ENCODE data around the gene ITGA3.

Gene ITGA3

DNA sequence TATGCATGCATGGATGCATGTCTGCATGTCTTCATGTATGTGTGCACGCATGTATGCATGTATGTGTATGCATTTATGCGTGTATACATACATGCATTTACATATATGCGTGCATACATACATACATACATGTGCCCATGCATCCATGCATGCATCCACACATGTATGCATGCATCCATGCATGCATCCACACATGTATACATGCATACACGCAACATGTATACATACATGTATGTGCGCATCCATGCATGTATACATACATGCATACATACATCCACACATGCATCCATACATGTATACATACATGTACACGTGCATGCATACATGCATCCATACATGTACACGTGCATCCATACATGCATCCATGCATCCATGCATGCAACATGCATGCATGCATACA, 31.1 kb upstream of the ITGA3 start:
- Histone ChIP-seq H3K27me3 (ENCODE audit: control insufficient read depth, insufficient read depth, low read length) (no peaks in the 10 kb centered on the region), H3K36me3 (ENCODE audit: control insufficient read depth, insufficient read depth, low read length) (no peaks in the 10 kb centered on the region), H3K9ac (ENCODE audit: low read depth, low read length) (no peak overlapping the region), H3K9me3 (ENCODE audit: control insufficient read depth, insufficient read depth, low read length) (peaks cover 9% of the 10 kb centered on the region), H3K4me1 (ENCODE audit: control insufficient read depth, insufficient read depth, low read length) (peaks cover 15% of the 10 kb centered on the region), H3K27ac (ENCODE audit: low read depth, low read length) (no peak overlapping the region), H3K4me3 (ENCODE audit: low read depth, low read length) (no peak overlapping the region)

GRCh38 chr17:50026046-50026675, 29.7 kb upstream of the ITGA3 start:
- Histone ChIP-seq H3K27ac (ENCODE audit: low read depth, low read length) (no peak overlapping the region), H3K27me3 (ENCODE audit: control insufficient read depth, insufficient read depth, low read length) (no peaks in the 10 kb centered on the region), H3K4me3 (ENCODE audit: low read depth, low read length) (no peak overlapping the region), H3K9ac (ENCODE audit: low read depth, low read length) (no peak overlapping the region), H3K4me1 (ENCODE audit: control insufficient read depth, insufficient read depth, low read length) (peaks cover 15% of the 10 kb centered on the region), H3K9me3 (ENCODE audit: control insufficient read depth, insufficient read depth, low read length) (peaks cover 9% of the 10 kb centered on the region), H3K36me3 (ENCODE audit: control insufficient read depth, insufficient read depth, low read length) (no peaks in the 10 kb centered on the region)

GRCh38 chr17:50026837-50027171, 29.1 kb upstream of the ITGA3 start:
- H3K9ac ChIP-seq (ENCODE audit: low read depth, low read length) = no peak overlapping the region
- H3K27ac ChIP-seq (ENCODE audit: low read depth, low read length) = no peak overlapping the region

DNA sequence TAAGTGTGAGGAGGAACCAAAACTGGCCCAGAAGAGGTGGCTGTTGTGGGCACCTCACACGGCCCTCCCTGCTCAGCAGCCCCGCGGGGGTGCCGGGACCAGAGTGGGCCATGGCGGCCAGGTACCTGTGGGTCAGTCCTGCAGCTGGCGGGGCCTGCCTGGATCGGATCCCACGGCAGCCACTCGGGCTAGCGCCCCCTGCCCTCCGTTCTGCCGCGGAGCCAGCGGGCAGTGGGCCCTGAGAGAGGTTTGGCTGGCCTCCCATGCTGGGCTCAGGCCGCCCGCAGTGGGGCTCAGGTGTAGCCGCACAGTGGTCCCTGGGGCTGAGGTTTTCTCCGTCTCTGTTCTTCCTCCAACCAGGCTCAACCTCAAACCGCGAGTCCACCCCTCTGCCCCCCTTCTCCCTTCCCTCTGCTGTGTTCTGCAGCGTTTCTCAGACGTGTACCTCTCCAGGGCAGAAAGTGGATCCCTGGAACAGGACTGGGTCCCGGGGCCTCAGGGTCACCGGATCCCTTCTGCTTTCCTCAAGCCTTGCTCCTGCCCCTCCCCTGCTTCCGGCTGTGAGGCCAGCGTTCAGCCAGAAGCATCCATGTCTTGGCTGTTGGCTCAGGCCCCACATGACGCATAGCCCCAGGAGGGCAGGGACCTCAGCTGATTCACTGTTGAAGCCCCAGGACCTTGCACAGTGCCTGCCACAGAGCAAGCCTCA, 28.6 kb upstream of the ITGA3 start:
- Histone ChIP-seq H3K36me3 (ENCODE audit: control insufficient read depth, insufficient read depth, low read length) (no peaks in the 10 kb centered on the region), H3K9ac (ENCODE audit: low read depth, low read length) (no peak overlapping the region), H3K27me3 (ENCODE audit: control insufficient read depth, insufficient read depth, low read length) (no peaks in the 10 kb centered on the region), H3K4me3 (ENCODE audit: low read depth, low read length) (no peak overlapping the region), H3K4me1 (ENCODE audit: control insufficient read depth, insufficient read depth, low read length) (peaks cover 15% of the 10 kb centered on the region), H3K27ac (ENCODE audit: low read depth, low read length) (no peak overlapping the region), H3K9me3 (ENCODE audit: control insufficient read depth, insufficient read depth, low read length) (peaks cover 9% of the 10 kb centered on the region)

More at GRCh38 chr17:50026837-50027171, 29.1 kb upstream of the ITGA3 start:
- Histone ChIP-seq H3K4me1 (ENCODE audit: control insufficient read depth, insufficient read depth, low read length) (peaks cover 15% of the 10 kb centered on the region), H3K9me3 (ENCODE audit: control insufficient read depth, insufficient read depth, low read length) (peaks cover 9% of the 10 kb centered on the region), H3K4me3 (ENCODE audit: low read depth, low read length) (no peak overlapping the region), H3K27me3 (ENCODE audit: control insufficient read depth, insufficient read depth, low read length) (no peaks in the 10 kb centered on the region), H3K36me3 (ENCODE audit: control insufficient read depth, insufficient read depth, low read length) (no peaks in the 10 kb centered on the region)

- H3K4me3 ChIP-seq (ENCODE audit: low read depth, low read length) = no peak overlapping the region
Measured at GRCh38 chr17:50027881-50028735, 27.8 kb upstream of the ITGA3 start.

DNA sequence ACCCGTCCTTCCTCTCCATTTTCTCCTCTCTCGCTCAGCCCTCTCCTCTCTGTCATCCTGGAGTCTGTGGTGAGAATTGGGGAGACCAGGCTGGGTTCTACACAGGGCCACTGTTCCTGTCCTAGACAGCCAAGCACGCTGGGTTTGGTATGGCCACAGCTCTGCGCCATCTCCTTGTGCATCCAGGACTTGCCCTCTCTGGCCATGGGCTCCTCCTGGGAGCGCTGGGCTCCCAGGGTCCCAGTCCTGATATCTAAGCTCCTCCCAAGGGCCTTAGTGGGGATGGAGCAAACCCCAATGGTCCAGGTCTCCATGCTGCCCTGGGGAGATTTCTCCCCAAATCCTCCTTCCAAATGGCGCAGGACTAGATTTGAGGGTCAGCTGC, 27.2 kb upstream of the ITGA3 start:
- Histone ChIP-seq H3K4me3 (ENCODE audit: low read depth, low read length) (no peak overlapping the region), H3K9me3 (ENCODE audit: control insufficient read depth, insufficient read depth, low read length) (peaks cover 9% of the 10 kb centered on the region), H3K9ac (ENCODE audit: low read depth, low read length) (no peak overlapping the region), H3K36me3 (ENCODE audit: control insufficient read depth, insufficient read depth, low read length) (no peaks in the 10 kb centered on the region), H3K4me1 (ENCODE audit: control insufficient read depth, insufficient read depth, low read length) (peaks cover 15% of the 10 kb centered on the region), H3K27me3 (ENCODE audit: control insufficient read depth, insufficient read depth, low read length) (no peaks in the 10 kb centered on the region), H3K27ac (ENCODE audit: low read depth, low read length) (no peak overlapping the region)

More at GRCh38 chr17:50027881-50028735, 27.8 kb upstream of the ITGA3 start:
- Histone ChIP-seq H3K27me3 (ENCODE audit: control insufficient read depth, insufficient read depth, low read length) (no peaks in the 10 kb centered on the region), H3K9me3 (ENCODE audit: control insufficient read depth, insufficient read depth, low read length) (peaks cover 9% of the 10 kb centered on the region), H3K9ac (ENCODE audit: low read depth, low read length) (no peak overlapping the region), H3K27ac (ENCODE audit: low read depth, low read length) (no peak overlapping the region), H3K36me3 (ENCODE audit: control insufficient read depth, insufficient read depth, low read length) (no peaks in the 10 kb centered on the region), H3K4me1 (ENCODE audit: control insufficient read depth, insufficient read depth, low read length) (peaks cover 15% of the 10 kb centered on the region)

GRCh38 chr17:50029185-50029584, 26.7 kb upstream of the ITGA3 start:
- no peak overlapping the region for H3K4me3 ChIP-seq (ENCODE audit: low read depth, low read length)
- no peaks in the 10 kb centered on the region for H3K27me3 ChIP-seq (ENCODE audit: control insufficient read depth, insufficient read depth, low read length)
- H3K36me3 ChIP-seq (ENCODE audit: control insufficient read depth, insufficient read depth, low read length) = no peaks in the 10 kb centered on the region
- peaks cover 7% of the 10 kb centered on the region for H3K9me3 ChIP-seq (ENCODE audit: control insufficient read depth, insufficient read depth, low read length)
- H3K4me1 ChIP-seq (ENCODE audit: control insufficient read depth, insufficient read depth, low read length) = peaks cover 15% of the 10 kb centered on the region
- no peak overlapping the region for H3K9ac ChIP-seq (ENCODE audit: low read depth, low read length)
- no peak overlapping the region for H3K27ac ChIP-seq (ENCODE audit: low read depth, low read length)

- H3K9ac ChIP-seq (ENCODE audit: low read depth, low read length) = no peak overlapping the region
- no peak overlapping the region for H3K27ac ChIP-seq (ENCODE audit: low read depth, low read length)
- no peaks in the 10 kb centered on the region for H3K36me3 ChIP-seq (ENCODE audit: control insufficient read depth, insufficient read depth, low read length)
- no peaks in the 10 kb centered on the region for H3K27me3 ChIP-seq (ENCODE audit: control insufficient read depth, insufficient read depth, low read length)
- H3K4me3 ChIP-seq (ENCODE audit: low read depth, low read length) = no peak overlapping the region
- no peaks in the 10 kb centered on the region for H3K9me3 ChIP-seq (ENCODE audit: control insufficient read depth, insufficient read depth, low read length)
- H3K4me1 ChIP-seq (ENCODE audit: control insufficient read depth, insufficient read depth, low read length) = peaks cover 4% of the 10 kb centered on the region
Measured at GRCh38 chr17:50033316-50033715, 22.6 kb upstream of the ITGA3 start.

DNA sequence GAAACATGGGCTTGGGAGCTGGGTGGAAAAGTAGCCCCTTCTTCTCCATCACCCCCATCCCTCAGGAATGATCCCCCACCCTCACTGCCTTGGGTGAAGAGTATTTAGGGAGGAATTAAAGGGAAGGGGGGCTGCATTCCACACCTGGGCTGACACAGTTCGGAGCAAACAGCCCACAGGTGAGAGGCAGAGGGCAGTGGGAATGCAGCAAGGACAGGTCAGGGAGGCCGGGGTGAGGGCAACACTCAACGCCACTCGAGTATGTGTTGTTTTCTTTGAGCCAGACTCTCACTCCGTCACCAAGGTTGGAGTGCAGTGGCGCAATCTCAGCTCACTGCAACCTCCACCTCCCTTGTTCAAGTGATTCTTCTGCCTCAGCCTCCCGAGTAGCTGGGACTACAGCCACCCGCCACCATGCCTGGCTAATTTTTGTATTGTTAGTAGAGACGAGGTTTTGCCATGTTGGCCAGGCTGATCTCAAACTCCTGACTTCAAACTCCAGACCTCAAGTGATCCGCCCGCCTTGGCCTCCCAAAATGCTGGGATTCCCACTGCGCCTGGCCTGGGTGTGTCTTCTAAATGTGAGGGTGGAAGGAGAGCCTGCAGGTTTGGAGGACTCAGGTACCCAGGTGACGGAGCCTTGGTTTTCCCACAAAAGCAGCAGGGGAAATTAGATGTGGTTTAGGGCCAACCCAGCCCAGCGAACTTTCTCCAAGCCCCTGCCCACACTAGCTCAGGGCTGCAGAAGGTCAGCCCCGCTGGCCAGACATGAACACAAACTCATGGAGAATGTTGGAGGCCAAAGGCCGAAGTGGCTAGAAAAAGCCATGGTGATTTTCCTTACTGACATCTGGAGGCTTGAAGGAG, 21.2 kb upstream of the ITGA3 start:
- Histone ChIP-seq H3K27me3 (ENCODE audit: control insufficient read depth, insufficient read depth, low read length) (no peaks in the 10 kb centered on the region), H3K27ac (ENCODE audit: low read depth, low read length) (no peak overlapping the region), H3K9me3 (ENCODE audit: control insufficient read depth, insufficient read depth, low read length) (no peaks in the 10 kb centered on the region), H3K4me3 (ENCODE audit: low read depth, low read length) (no peak overlapping the region), H3K36me3 (ENCODE audit: control insufficient read depth, insufficient read depth, low read length) (no peaks in the 10 kb centered on the region), H3K4me1 (ENCODE audit: control insufficient read depth, insufficient read depth, low read length) (no peaks in the 10 kb centered on the region), H3K9ac (ENCODE audit: low read depth, low read length) (no peak overlapping the region)

DNA sequence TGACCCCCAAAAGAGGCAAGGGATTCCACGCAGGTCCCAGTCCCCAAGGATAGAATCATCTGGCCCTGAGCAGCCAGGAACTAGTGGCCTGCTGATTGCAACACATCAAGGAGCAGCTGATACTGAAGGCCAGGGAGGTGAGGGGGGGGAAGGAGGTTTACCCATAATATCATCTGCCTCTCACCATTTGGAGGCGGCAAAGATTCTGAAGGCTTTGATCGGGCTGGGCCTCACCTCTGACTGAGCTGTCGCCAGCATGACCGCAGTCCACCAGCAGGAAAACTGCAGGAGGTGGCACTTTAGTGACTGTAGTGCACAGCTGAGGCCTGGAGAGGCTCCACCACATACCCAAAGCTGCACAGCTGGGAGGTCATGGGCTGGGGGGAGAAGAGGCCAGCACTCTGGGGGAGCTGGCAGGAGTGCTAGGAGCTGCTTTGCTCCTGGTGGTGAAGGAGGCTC, 20.5 kb upstream of the ITGA3 start:
- Histone ChIP-seq H3K27ac (ENCODE audit: low read depth, low read length) (no peak overlapping the region), H3K4me3 (ENCODE audit: low read depth, low read length) (no peak overlapping the region), H3K36me3 (ENCODE audit: control insufficient read depth, insufficient read depth, low read length) (no peaks in the 10 kb centered on the region), H3K27me3 (ENCODE audit: control insufficient read depth, insufficient read depth, low read length) (no peaks in the 10 kb centered on the region), H3K4me1 (ENCODE audit: control insufficient read depth, insufficient read depth, low read length) (no peaks in the 10 kb centered on the region), H3K9me3 (ENCODE audit: control insufficient read depth, insufficient read depth, low read length) (no peaks in the 10 kb centered on the region), H3K9ac (ENCODE audit: low read depth, low read length) (no peak overlapping the region)
